ENCODE data around the gene KLHL12.
"Not testable (repeated sequence)": the region's sequence is repeated elsewhere in the genome, so short reads cannot be mapped to it uniquely, and the experiment has no call there.

KLHL12 gene

GRCh38 chr1:202951437-202951836 lies 24.4 kb upstream of the KLHL12 start:
- no peak for DNase-seq (ENCODE audit: low read depth in 1 of 2, low spot score in 1 of 2)

GRCh38 chr1:202945483-202945882 lies 18.4 kb upstream of the KLHL12 start:
- no peak for DNase-seq (ENCODE audit: low read depth in 1 of 2, low spot score in 1 of 2)

- DNase-seq (ENCODE audit: low read depth in 1 of 2, low spot score in 1 of 2), result no peak
Measured at GRCh38 chr1:202944438-202944921, 17.4 kb upstream of the KLHL12 start.

- no peak for DNase-seq (ENCODE audit: low read depth in 1 of 2, low spot score in 1 of 2)
Measured at GRCh38 chr1:202942426-202942825, 15.4 kb upstream of the KLHL12 start.

- DNase-seq (ENCODE audit: low read depth in 1 of 2, low spot score in 1 of 2), result no peak
Measured at GRCh38 chr1:202941372-202941771, 14.3 kb upstream of the KLHL12 start.

GRCh38 chr1:202940561-202940960 lies 13.5 kb upstream of the KLHL12 start:
- DNase-seq (ENCODE audit: low read depth in 1 of 2, low spot score in 1 of 2), result no peak

GRCh38 chr1:202938287-202938925 lies 11.4 kb upstream of the KLHL12 start:
- no peak for DNase-seq (ENCODE audit: low read depth in 1 of 2, low spot score in 1 of 2)

- not testable (repeated sequence) for DNase-seq (ENCODE audit: low read depth in 1 of 2, low spot score in 1 of 2)
Measured at GRCh38 chr1:202936409-202936808, 9.4 kb upstream of the KLHL12 start.

GRCh38 chr1:202935844-202936243 lies 8.8 kb upstream of the KLHL12 start:
- DNase-seq (ENCODE audit: low read depth in 1 of 2, low spot score in 1 of 2), result no peak

- no peak for DNase-seq (ENCODE audit: low read depth in 1 of 2, low spot score in 1 of 2)
Measured at GRCh38 chr1:202934755-202935154, 7.7 kb upstream of the KLHL12 start.

- no peak for DNase-seq (ENCODE audit: low read depth in 1 of 2, low spot score in 1 of 2)
Measured at GRCh38 chr1:202932476-202932875, 5.4 kb upstream of the KLHL12 start.

- no peak for DNase-seq (ENCODE audit: low read depth in 1 of 2, low spot score in 1 of 2)
Measured at GRCh38 chr1:202923533-202923932, 3.5 kb downstream of the KLHL12 start.

GRCh38 chr1:202919615-202920014 lies 7.4 kb downstream of the KLHL12 start:
- DNase-seq (ENCODE audit: low read depth in 1 of 2, low spot score in 1 of 2), result no peak

- DNase-seq (ENCODE audit: low read depth in 1 of 2, low spot score in 1 of 2), result no peak
Measured at GRCh38 chr1:202915146-202915545, 11.9 kb downstream of the KLHL12 start.

- DNase-seq (ENCODE audit: low read depth in 1 of 2, low spot score in 1 of 2), result not testable (repeated sequence)
Measured at GRCh38 chr1:202912476-202912875, 14.6 kb downstream of the KLHL12 start.

- no peak for DNase-seq (ENCODE audit: low read depth in 1 of 2, low spot score in 1 of 2)
Measured at GRCh38 chr1:202909494-202909893, 17.5 kb downstream of the KLHL12 start.

- DNase-seq (ENCODE audit: low read depth in 1 of 2, low spot score in 1 of 2), result no peak
Measured at GRCh38 chr1:202908998-202909397, 18.0 kb downstream of the KLHL12 start.

GRCh38 chr1:202905331-202905730 lies 21.7 kb downstream of the KLHL12 start:
- no peak for DNase-seq (ENCODE audit: low read depth in 1 of 2, low spot score in 1 of 2)

GRCh38 chr1:202903808-202904207 lies 23.2 kb downstream of the KLHL12 start:
- DNase-seq (ENCODE audit: low read depth in 1 of 2, low spot score in 1 of 2), result not testable (repeated sequence)

- DNase-seq (ENCODE audit: low read depth in 1 of 2, low spot score in 1 of 2), result no peak
Measured at GRCh38 chr1:202901555-202901954, 25.5 kb downstream of the KLHL12 start.

- no peak for DNase-seq (ENCODE audit: low read depth in 1 of 2, low spot score in 1 of 2)
Measured at GRCh38 chr1:202892501-202892900, 34.5 kb downstream of the KLHL12 start.

GRCh38 chr1:202890392-202890791 lies 36.6 kb downstream of the KLHL12 start:
- DNase-seq (ENCODE audit: low read depth in 1 of 2, low spot score in 1 of 2), result no peak

Data from activated CD4-positive, alpha-beta T cell treated with anti-CD3 and anti-CD28 coated beads, Interleukin-2, amount 50 U/mL, for 24 hours (primary cell).